Muscle layer of colon (tissue), 2 donors: Measurements from ENCODE around the gene SNPH.

Source experiments
- H3K27ac ChIP-seq: one replicate; pipeline ENCODE4 v1.7.0; 2013; ENCODE audit warnings: low read depth, mild to moderate bottlenecking, low read length, moderate library complexity
- H3K27me3 ChIP-seq, 2 donors: one replicate each; pipeline ENCODE4 v1.7.0; 2013; ENCODE audit warnings: low read length in 2 of 2, mild to moderate bottlenecking in 2 of 2; ENCODE audit not compliant: insufficient read depth in 2 of 2, control insufficient read depth in 1 of 2
- H3K36me3 ChIP-seq: one replicate; pipeline ENCODE4 v1.7.0; 2013; ENCODE audit warnings: mild to moderate bottlenecking, low read length; ENCODE audit not compliant: insufficient read depth
- H3K4me1 ChIP-seq: one replicate; pipeline ENCODE4 v1.7.0; 2013; ENCODE audit warnings: mild to moderate bottlenecking, low read length; ENCODE audit not compliant: insufficient read depth
- H3K4me3 ChIP-seq, 2 donors: one replicate each; pipeline ENCODE4 v1.7.0; 2013; ENCODE audit warnings: low read length in 2 of 2, low read depth in 1 of 2, mild to moderate bottlenecking in 1 of 2, moderate library complexity in 1 of 2
- H3K9ac ChIP-seq: one replicate; pipeline ENCODE4 v1.7.0; 2013; ENCODE audit warnings: low read length
- H3K9me3 ChIP-seq: one replicate; pipeline ENCODE4 v1.7.0; 2013; ENCODE audit warnings: mild to moderate bottlenecking, low read length
- donor health status: abdominal sarcoma.
- donor health status: Adenocarcinoma of cecum.

The SNPH gene

GRCh38 chr20:1310506-1311190 is 44.6 kb downstream of the SNPH start:
- Histone ChIP-seq H3K9me3 (no peaks in the 10 kb centered on the region), H3K4me1 (no peaks in the 10 kb centered on the region), H3K27ac (no peak overlapping the region), H3K4me3 (no peak overlapping the region), H3K36me3 (no peaks in the 10 kb centered on the region), H3K9ac (no peak overlapping the region), H3K27me3 (no peaks in the 10 kb centered on the region)

- H3K4me3 ChIP-seq, result no peak overlapping the region
- no peak overlapping the region for H3K27ac ChIP-seq
- H3K9ac ChIP-seq, result no peak overlapping the region
These were observed 46.2 kb downstream of the SNPH start for GRCh38 chr20:1312308-1312707.

GRCh38 chr20:1312904-1313235 is 46.8 kb downstream of the SNPH start:
- Histone ChIP-seq H3K4me3 (no peak overlapping the region), H3K36me3 (no peaks in the 10 kb centered on the region), H3K27ac (no peak overlapping the region), H3K27me3 (no peaks in the 10 kb centered on the region), H3K4me1 (no peaks in the 10 kb centered on the region), H3K9ac (no peak overlapping the region), H3K9me3 (no peaks in the 10 kb centered on the region)

More at GRCh38 chr20:1312308-1312707, 46.2 kb downstream of the SNPH start:
- no peaks in the 10 kb centered on the region for H3K4me1 ChIP-seq
- H3K27me3 ChIP-seq, result no peaks in the 10 kb centered on the region
- no peaks in the 10 kb centered on the region for H3K36me3 ChIP-seq
- no peaks in the 10 kb centered on the region for H3K9me3 ChIP-seq

- Histone ChIP-seq H3K9me3 (no peaks in the 10 kb centered on the region), H3K36me3 (no peaks in the 10 kb centered on the region), H3K4me1 (no peaks in the 10 kb centered on the region), H3K4me3 (no peak overlapping the region), H3K9ac (no peak overlapping the region), H3K27me3 (no peaks in the 10 kb centered on the region), H3K27ac (no peak overlapping the region)
These were observed 47.3 kb downstream of the SNPH start for GRCh38 chr20:1313236-1313964.

- Histone ChIP-seq H3K36me3 (no peaks in the 10 kb centered on the region), H3K9ac (no peak overlapping the region), H3K4me1 (no peaks in the 10 kb centered on the region), H3K4me3 (no peak overlapping the region), H3K27me3 (no peaks in the 10 kb centered on the region), H3K9me3 (no peaks in the 10 kb centered on the region), H3K27ac (no peak overlapping the region)
These were observed 49.7 kb downstream of the SNPH start for GRCh38 chr20:1315804-1316203.

GRCh38 chr20:1317545-1318255 is 51.6 kb downstream of the SNPH start:
- Histone ChIP-seq H3K27ac (no peak overlapping the region), H3K4me3 (no peak overlapping the region)

GRCh38 chr20:1319051-1319450 is 53.0 kb downstream of the SNPH start:
- Histone ChIP-seq H3K27me3 (no peaks in the 10 kb centered on the region), H3K27ac (no peak overlapping the region), H3K4me3 (no peak overlapping the region), H3K4me1 (no peaks in the 10 kb centered on the region), H3K9me3 (no peaks in the 10 kb centered on the region), H3K9ac (no peak overlapping the region), H3K36me3 (no peaks in the 10 kb centered on the region)

More at GRCh38 chr20:1317545-1318255, 51.6 kb downstream of the SNPH start:
- Histone ChIP-seq H3K27me3 (no peaks in the 10 kb centered on the region), H3K9ac (no peak overlapping the region), H3K9me3 (no peaks in the 10 kb centered on the region), H3K4me1 (no peaks in the 10 kb centered on the region), H3K36me3 (no peaks in the 10 kb centered on the region)

GRCh38 chr20:1319462-1319861 is 53.4 kb downstream of the SNPH start:
- no peak overlapping the region for H3K9ac ChIP-seq
- H3K27ac ChIP-seq, result no peak overlapping the region
- H3K4me1 ChIP-seq, result peaks cover 3% of the 10 kb centered on the region
- no peaks in the 10 kb centered on the region for H3K27me3 ChIP-seq
- no peak overlapping the region for H3K4me3 ChIP-seq
- H3K9me3 ChIP-seq, result no peaks in the 10 kb centered on the region
- H3K36me3 ChIP-seq, result no peaks in the 10 kb centered on the region

GRCh38 chr20:1320016-1320415 is 53.9 kb downstream of the SNPH start:
- no peak overlapping the region for H3K27ac ChIP-seq
- H3K9ac ChIP-seq, result no peak overlapping the region
- no peaks in the 10 kb centered on the region for H3K27me3 ChIP-seq
- no peak overlapping the region for H3K4me3 ChIP-seq
- peaks cover 8% of the 10 kb centered on the region for H3K4me1 ChIP-seq
- H3K36me3 ChIP-seq, result no peaks in the 10 kb centered on the region
- H3K9me3 ChIP-seq, result no peaks in the 10 kb centered on the region

- Histone ChIP-seq H3K27me3 (no peaks in the 10 kb centered on the region), H3K4me1 (peaks cover 11% of the 10 kb centered on the region), H3K36me3 (no peaks in the 10 kb centered on the region), H3K9me3 (no peaks in the 10 kb centered on the region), H3K4me3 (no peak overlapping the region), H3K27ac (no peak overlapping the region), H3K9ac (no peak overlapping the region)
These were observed 55.0 kb downstream of the SNPH start for GRCh38 chr20:1320902-1321653.

- Histone ChIP-seq H3K9ac (no peak overlapping the region), H3K27me3 (no peaks in the 10 kb centered on the region), H3K4me3 (no peak overlapping the region), H3K4me1 (peaks cover 16% of the 10 kb centered on the region), H3K36me3 (no peaks in the 10 kb centered on the region), H3K9me3 (no peaks in the 10 kb centered on the region), H3K27ac (no peak overlapping the region)
These were observed 55.5 kb downstream of the SNPH start for GRCh38 chr20:1321654-1321939.
